ENCODE measurements around the gene SMC3.

SMC3 gene

GRCh38 chr10:110650265-110650668, 82.8 kb downstream of the SMC3 start:
- Histone ChIP-seq H3K79me2 (no peaks in the 10 kb centered on the region), H2AFZ (no peak overlapping the region), H3K36me3 (ENCODE audit: control insufficient read depth, insufficient read depth, low read length) (no peaks in the 10 kb centered on the region), H3K27ac (no peak overlapping the region), H3K9ac (no peak overlapping the region), H3K4me1 (no peaks in the 10 kb centered on the region), H3K4me3 (ENCODE audit: low read depth, low read length) (no peak overlapping the region), H3K27me3 (ENCODE audit: control insufficient read depth, insufficient read depth, low read length) (peaks cover under 1% of the 10 kb centered on the region), H3K4me2 (ENCODE audit: low read length) (no peak overlapping the region), H3K9me3 (ENCODE audit: control insufficient read depth, low read length) (no peaks in the 10 kb centered on the region)
- TF ChIP-seq CTCF (IDR thresholded peaks at IDR 0.05): no peak

GRCh38 chr10:110651044-110651958, 83.8 kb downstream of the SMC3 start:
- TF ChIP-seq CTCF (IDR thresholded peaks at IDR 0.05): no peak
- no peaks in the 10 kb centered on the region for H3K36me3 ChIP-seq (ENCODE audit: control insufficient read depth, insufficient read depth, low read length)

GRCh38 chr10:110652475-110653118, 85.1 kb downstream of the SMC3 start:
- Histone ChIP-seq H3K9me3 (ENCODE audit: control insufficient read depth, low read length) (no peaks in the 10 kb centered on the region), H3K27ac (no peak overlapping the region), H3K4me1 (no peaks in the 10 kb centered on the region), H3K79me2 (no peaks in the 10 kb centered on the region), H3K4me3 (ENCODE audit: low read depth, low read length) (no peak overlapping the region), H3K9ac (no peak overlapping the region), H3K27me3 (ENCODE audit: control insufficient read depth, insufficient read depth, low read length) (no peaks in the 10 kb centered on the region), H2AFZ (no peak overlapping the region), H3K4me2 (ENCODE audit: low read length) (no peak overlapping the region), H3K36me3 (ENCODE audit: control insufficient read depth, insufficient read depth, low read length) (no peaks in the 10 kb centered on the region)
- no peak for TF ChIP-seq CTCF (IDR thresholded peaks at IDR 0.05)

More at GRCh38 chr10:110651044-110651958, 83.8 kb downstream of the SMC3 start:
- Histone ChIP-seq H3K4me1 (no peaks in the 10 kb centered on the region), H3K27ac (no peak overlapping the region), H3K4me3 (ENCODE audit: low read depth, low read length) (no peak overlapping the region), H3K9ac (no peak overlapping the region), H2AFZ (no peak overlapping the region), H3K4me2 (ENCODE audit: low read length) (no peak overlapping the region), H3K9me3 (ENCODE audit: control insufficient read depth, low read length) (no peaks in the 10 kb centered on the region), H3K79me2 (no peaks in the 10 kb centered on the region), H3K27me3 (ENCODE audit: control insufficient read depth, insufficient read depth, low read length) (no peaks in the 10 kb centered on the region)

Measured in parathyroid adenoma (tissue), 2 donors.